NCI-H128 (cell line): ENCODE measurements around the gene ADAMTS19.
"Not testable (repeated sequence)": the region's sequence is repeated elsewhere in the genome, so short reads cannot be mapped to it uniquely, and the experiment has no call there.

Experiments used
- DNase-seq: peaks from one replicate; lab custom pipeline; 2025; ENCODE audit not compliant: unreplicated experiment; lab: John Stamatoyannopoulos, UW

Gene ADAMTS19

GRCh38 chr5:129591508-129592160 lies 131.5 kb downstream of the ADAMTS19 start:
- DNase-seq: no peak

- DNase-seq: no peak
These were observed 133.4 kb downstream of the ADAMTS19 start for GRCh38 chr5:129593525-129593924.

GRCh38 chr5:129601576-129601975 lies 141.5 kb downstream of the ADAMTS19 start:
- no peak for DNase-seq

- DNase-seq: no peak
These were observed 148.3 kb downstream of the ADAMTS19 start for GRCh38 chr5:129608350-129608749.

- DNase-seq: no peak
These were observed 149.6 kb downstream of the ADAMTS19 start for GRCh38 chr5:129609710-129610109.

GRCh38 chr5:129616517-129616916 lies 156.4 kb downstream of the ADAMTS19 start:
- DNase-seq: no peak

GRCh38 chr5:129617206-129617605 lies 157.1 kb downstream of the ADAMTS19 start:
- DNase-seq: no peak

- DNase-seq: no peak
These were observed 159.7 kb downstream of the ADAMTS19 start for GRCh38 chr5:129619782-129620181.

- no peak for DNase-seq
These were observed 162.4 kb downstream of the ADAMTS19 start for GRCh38 chr5:129622531-129622930.

- DNase-seq: no peak
These were observed 169.5 kb downstream of the ADAMTS19 start for GRCh38 chr5:129629575-129629974.

- DNase-seq: no peak
These were observed 170.0 kb downstream of the ADAMTS19 start for GRCh38 chr5:129630101-129630500.

GRCh38 chr5:129631961-129632360 lies 171.9 kb downstream of the ADAMTS19 start:
- DNase-seq: no peak

- DNase-seq: not testable (repeated sequence)
These were observed 177.4 kb downstream of the ADAMTS19 start for GRCh38 chr5:129637501-129637900.

GRCh38 chr5:129639331-129639730 lies 179.2 kb downstream of the ADAMTS19 start:
- DNase-seq: no peak

GRCh38 chr5:129652349-129653056 lies 192.4 kb downstream of the ADAMTS19 start:
- DNase-seq: no peak

- no peak for DNase-seq
These were observed 192.9 kb downstream of the ADAMTS19 start for GRCh38 chr5:129653057-129653375.

- DNase-seq: no peak
These were observed 193.3 kb downstream of the ADAMTS19 start for GRCh38 chr5:129653442-129653841.

GRCh38 chr5:129656952-129657351 lies 196.9 kb downstream of the ADAMTS19 start:
- no peak for DNase-seq

GRCh38 chr5:129658801-129659200 lies 198.7 kb downstream of the ADAMTS19 start:
- DNase-seq: no peak

GRCh38 chr5:129661366-129662035 lies 201.4 kb downstream of the ADAMTS19 start:
- no peak for DNase-seq

GRCh38 chr5:129664336-129664937 lies 204.3 kb downstream of the ADAMTS19 start:
- no peak for DNase-seq

GRCh38 chr5:129670957-129671500 lies 210.9 kb downstream of the ADAMTS19 start:
- no peak for DNase-seq
